Measurements from ENCODE around the gene TAPT1.

Gene TAPT1

DNA sequence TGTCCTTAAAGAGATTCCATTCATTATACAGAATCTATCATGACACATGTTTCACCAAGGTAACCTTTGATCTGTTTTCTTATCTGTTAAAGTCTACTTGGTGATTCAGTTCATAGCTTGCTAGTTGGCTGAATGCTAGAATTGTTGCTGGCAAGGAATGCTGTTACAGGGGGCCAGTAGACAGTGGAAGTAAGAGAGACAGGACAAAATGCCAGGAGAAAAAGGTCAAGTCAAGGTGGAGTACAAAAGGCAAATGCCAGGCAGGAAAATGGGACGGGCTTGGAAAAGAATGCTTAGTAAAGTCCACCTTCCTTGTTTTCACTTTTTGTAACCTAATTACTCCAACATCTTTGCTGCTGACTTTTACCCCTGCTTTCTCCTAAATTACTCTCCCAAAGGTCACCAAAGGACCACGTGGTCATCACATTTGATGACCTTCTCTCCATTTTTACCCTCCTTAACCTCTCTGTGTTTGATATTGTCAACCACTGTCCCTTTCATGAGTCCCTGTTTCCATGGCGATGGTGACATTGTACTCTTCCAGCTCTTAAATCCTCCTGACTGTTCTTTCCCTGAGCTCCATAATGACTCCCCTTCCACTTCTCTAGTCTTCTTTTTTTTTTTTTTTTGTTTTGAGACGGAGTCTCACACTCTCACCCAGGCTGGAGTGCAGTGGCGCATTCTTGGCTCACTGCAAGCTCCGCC is 24.5 kb upstream of the TAPT1 start:
- no peak overlapping the region for H3K4me3 ChIP-seq (ENCODE audit: low read length)
- no peak for DNase-seq (ENCODE audit: low read depth, low spot score)

DNA sequence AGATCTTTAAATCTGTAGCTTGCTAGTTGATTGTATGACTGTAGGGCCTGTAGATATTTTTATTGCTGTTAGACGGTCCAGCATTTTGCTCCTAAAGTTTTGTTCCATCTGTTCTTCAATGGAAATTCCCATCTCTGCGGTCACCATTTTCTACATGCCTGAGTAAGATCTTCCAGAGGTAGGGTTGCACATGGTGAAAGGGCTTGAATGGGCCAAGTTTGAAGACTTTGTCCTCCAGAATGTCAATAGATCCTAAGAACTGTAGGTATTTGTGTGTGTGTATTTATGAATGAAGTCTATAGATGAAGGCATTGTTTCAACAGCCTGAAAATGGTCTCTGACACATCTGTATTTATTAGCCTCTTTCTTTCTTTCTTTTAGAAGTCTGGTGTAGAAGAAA is 22.3 kb upstream of the TAPT1 start:
- no peak overlapping the region for H3K4me3 ChIP-seq (ENCODE audit: low read length)
- DNase-seq (ENCODE audit: low read depth, low spot score): no peak

- H3K4me3 ChIP-seq (ENCODE audit: low read length): no peak overlapping the region
- no peak for DNase-seq (ENCODE audit: low read depth, low spot score)
Measured at GRCh38 chr4:16245241-16245640, 19.0 kb upstream of the TAPT1 start.

GRCh38 chr4:16243285-16243684 is 17.0 kb upstream of the TAPT1 start:
- no peak for DNase-seq (ENCODE audit: low read depth, low spot score)
- no peak overlapping the region for H3K4me3 ChIP-seq (ENCODE audit: low read length)

- H3K4me3 ChIP-seq (ENCODE audit: low read length): no peak overlapping the region
- no peak for DNase-seq (ENCODE audit: low read depth, low spot score)
Measured at GRCh38 chr4:16240300-16240699, 14.0 kb upstream of the TAPT1 start.

- no peak for DNase-seq (ENCODE audit: low read depth, low spot score)
- no peak overlapping the region for H3K4me3 ChIP-seq (ENCODE audit: low read length)
Measured at GRCh38 chr4:16239086-16239485, 12.8 kb upstream of the TAPT1 start.

- DNase-seq (ENCODE audit: low read depth, low spot score): no peak
- H3K4me3 ChIP-seq (ENCODE audit: low read length): no peak overlapping the region
Measured at GRCh38 chr4:16238327-16238726, 12.1 kb upstream of the TAPT1 start.

GRCh38 chr4:16237715-16238114 is 11.4 kb upstream of the TAPT1 start:
- no peak for DNase-seq (ENCODE audit: low read depth, low spot score)
- no peak overlapping the region for H3K4me3 ChIP-seq (ENCODE audit: low read length)

DNA sequence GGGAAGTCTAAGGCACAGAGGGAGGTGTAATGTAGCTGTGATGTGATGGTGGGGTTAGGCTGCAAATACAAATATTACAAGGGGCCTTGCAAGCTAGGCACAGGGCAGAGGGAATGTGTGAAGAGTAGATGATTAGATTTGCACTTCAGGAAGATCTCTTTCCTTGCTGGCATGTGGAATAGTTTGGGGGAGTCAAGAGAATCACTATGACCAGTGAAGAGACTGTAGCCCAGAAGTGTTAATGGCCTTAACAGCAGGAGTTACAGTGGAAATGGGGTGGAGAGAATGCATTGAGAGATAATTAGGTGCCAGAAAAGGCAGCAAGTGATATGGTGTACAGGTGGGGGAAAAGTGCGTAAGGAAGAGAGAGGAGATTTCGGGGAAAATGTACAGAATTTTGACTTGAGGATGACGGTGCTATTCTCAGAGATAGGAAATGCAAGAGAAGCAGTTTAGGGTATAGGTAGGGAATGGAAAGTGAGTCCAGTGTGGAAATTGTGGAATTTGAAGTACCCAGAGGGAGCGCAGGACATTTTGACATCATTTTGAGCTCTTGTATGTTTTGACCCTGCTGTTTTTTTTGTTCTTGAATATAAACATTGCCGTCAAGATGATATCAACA is 10.2 kb upstream of the TAPT1 start:
- DNase-seq (ENCODE audit: low read depth, low spot score): no peak
- no peak overlapping the region for H3K4me3 ChIP-seq (ENCODE audit: low read length)

DNA sequence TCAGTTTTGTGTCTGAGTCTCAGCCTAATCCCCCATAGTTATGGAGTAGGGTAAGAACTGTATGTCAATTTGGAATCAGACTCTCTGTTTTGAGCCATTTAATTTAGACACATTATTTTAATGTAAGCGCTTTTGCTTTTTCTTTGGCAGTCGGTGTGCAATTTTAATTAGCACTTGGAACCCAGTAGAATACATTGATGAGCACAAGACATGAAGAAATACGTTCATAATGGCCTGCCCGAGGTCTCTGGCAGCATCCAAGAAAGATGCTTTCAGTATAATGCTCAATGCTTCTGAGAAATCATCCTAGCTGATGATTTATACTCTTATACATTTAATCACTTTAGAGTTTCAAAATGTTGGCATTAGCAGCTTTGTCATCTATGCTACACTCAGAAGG is 8.9 kb upstream of the TAPT1 start:
- DNase-seq (ENCODE audit: low read depth, low spot score): no peak
- no peak overlapping the region for H3K4me3 ChIP-seq (ENCODE audit: low read length)

- H3K4me3 ChIP-seq (ENCODE audit: low read length): no peak overlapping the region
- no peak for DNase-seq (ENCODE audit: low read depth, low spot score)
Measured at GRCh38 chr4:16233569-16234177, 7.4 kb upstream of the TAPT1 start.

DNA sequence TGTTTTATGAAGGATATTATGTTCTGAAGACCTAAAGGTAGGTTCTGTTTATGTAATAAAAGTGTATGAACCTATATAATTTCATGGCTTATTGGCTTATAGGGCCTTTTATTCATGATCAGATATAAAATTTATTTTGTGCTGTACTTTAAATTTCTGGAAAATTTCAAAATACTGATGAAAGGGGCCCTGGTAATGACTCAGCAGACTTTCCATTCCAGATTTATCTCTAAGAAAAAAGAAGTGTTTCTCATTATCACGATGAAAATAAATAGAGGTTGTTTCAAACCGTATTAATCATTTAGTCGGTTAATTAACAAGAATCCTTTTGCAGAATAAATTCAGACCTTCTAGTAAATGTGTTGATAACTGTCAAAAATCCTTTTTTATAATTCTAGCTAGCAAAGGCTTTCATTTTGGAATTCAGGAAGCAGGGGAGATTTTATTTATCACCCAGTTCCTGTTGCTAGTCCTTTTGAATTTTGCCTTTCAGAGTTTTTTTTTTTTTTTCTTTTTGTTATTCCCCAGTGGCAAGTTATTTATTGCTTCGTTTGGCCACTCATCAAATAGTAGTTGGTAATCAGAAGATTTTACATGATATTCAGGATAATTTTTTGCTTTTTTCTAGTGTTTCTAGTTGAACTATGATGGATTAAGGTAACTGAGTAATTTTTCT is 5.4 kb upstream of the TAPT1 start:
- no peak for DNase-seq (ENCODE audit: low read depth, low spot score)
- no peak overlapping the region for H3K4me3 ChIP-seq (ENCODE audit: low read length)

GRCh38 chr4:16230308-16230707 is 4.0 kb upstream of the TAPT1 start:
- no peak for DNase-seq (ENCODE audit: low read depth, low spot score)
- H3K4me3 ChIP-seq (ENCODE audit: low read length): no peak overlapping the region

DNA sequence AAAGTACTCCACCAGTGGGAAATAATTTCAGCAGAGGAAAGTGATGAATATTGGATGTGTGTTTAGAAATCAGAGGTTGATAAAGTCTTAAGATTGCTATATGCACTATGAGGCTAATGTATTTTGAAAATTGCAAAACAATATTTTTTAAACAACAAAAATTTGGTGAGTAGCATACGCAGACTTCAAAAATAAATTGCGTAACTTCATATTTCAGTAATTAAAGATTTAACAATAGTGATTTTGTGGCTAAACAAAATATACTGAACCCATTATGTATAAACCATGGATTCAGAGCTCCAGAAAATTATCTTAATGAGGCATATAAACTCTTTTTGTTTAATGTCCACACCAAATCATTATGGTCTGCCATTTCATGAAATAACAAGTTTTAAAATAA is 3.3 kb upstream of the TAPT1 start:
- DNase-seq (ENCODE audit: low read depth, low spot score): no peak
- no peak overlapping the region for H3K4me3 ChIP-seq (ENCODE audit: low read length)

- DNase-seq (ENCODE audit: low read depth, low spot score): no peak
- H3K4me3 ChIP-seq (ENCODE audit: low read length): peak overlapping the region; percentile 92
Measured at GRCh38 chr4:16227462-16227868, 1.2 kb upstream of the TAPT1 start.

- DNase-seq (ENCODE audit: low read depth, low spot score): no peak
- peak overlapping the region; percentile 92 for H3K4me3 ChIP-seq (ENCODE audit: low read length)
Measured at GRCh38 chr4:16226816-16227461, 668 bp upstream of the TAPT1 start.

- peak overlapping the region; percentile 92 for H3K4me3 ChIP-seq (ENCODE audit: low read length)
- DNase-seq (ENCODE audit: low read depth, low spot score): no peak
Measured at GRCh38 chr4:16225167-16225862, 956 bp downstream of the TAPT1 start.

- peak overlapping the region; percentile 92 for H3K4me3 ChIP-seq (ENCODE audit: low read length)
- DNase-seq (ENCODE audit: low read depth, low spot score): no peak
Measured at GRCh38 chr4:16224264-16225166, 1.8 kb downstream of the TAPT1 start.
